GM18861 (cell line): Measurements from ENCODE around the gene EXOC6.

ENCODE experiments used
- ATAC-seq: cut with Tn5 transposase; IDR thresholded peaks from one replicate; pipeline ENCODE4 v1.9.1; 2021; ENCODE audit not compliant: unreplicated experiment

The EXOC6 gene

DNA sequence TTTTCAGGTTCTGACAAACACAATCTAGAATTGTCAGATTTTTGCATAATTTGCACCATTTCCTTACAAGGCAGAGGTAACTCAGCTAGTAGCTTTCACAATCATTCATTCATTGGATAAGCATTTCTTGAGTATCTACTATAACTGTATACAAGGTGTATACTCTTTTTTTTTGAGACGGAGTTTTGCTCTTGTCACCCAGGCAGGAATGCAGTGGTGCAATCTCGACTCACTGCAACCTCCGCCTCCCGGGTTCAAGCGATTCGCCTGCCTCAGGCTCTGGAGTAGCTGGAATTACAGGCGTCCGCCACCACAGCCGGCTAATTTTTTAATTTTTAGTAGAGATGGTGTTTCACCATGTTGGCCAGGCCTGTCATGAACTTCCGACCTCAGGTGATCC, 16.2 kb upstream of the EXOC6 start:
- no peak for ATAC-seq

- ATAC-seq = no peak
Observed at GRCh38 chr10:92832998-92833650, 15.2 kb upstream of the EXOC6 start.

DNA sequence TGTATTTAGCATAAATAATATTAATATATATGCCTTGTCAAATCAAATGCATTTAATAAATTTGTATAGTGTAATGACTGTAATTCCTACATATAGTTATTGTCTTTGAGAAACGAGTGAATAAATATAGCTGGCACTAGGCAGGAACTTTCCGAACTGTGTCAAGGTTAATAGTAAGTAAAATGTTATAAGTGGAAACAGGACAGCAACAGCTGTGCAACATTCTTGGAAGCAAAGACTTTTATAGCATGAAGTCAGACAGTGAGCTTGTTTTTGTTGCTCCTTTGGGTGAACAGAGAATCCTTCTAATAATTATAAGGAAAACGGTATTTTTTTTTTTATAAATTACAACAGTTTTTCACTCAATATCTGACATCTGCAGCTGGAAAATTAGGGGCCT, 14.0 kb upstream of the EXOC6 start:
- ATAC-seq = no peak

DNA sequence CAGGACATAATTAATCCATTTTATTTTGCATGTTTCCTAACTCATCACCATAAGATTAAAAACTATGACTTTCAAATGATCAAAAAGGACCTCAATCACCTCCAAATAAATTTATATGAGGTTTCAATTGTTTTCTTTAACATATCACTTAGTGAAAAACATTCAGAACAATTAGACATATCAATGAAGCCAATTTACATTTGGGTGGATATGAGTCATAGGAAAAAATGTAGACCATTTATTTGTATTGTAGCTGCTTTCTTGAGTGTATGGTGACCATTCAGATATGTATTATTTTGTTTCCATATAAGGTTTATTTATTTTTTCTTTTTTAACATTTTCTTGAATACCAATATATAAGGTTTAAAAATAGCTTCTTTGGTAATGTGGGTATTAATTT, 13.3 kb upstream of the EXOC6 start:
- ATAC-seq = no peak

GRCh38 chr10:92837456-92837855, 10.9 kb upstream of the EXOC6 start:
- ATAC-seq = no peak

- ATAC-seq = no peak
Observed at GRCh38 chr10:92839191-92840085, 8.9 kb upstream of the EXOC6 start.

DNA sequence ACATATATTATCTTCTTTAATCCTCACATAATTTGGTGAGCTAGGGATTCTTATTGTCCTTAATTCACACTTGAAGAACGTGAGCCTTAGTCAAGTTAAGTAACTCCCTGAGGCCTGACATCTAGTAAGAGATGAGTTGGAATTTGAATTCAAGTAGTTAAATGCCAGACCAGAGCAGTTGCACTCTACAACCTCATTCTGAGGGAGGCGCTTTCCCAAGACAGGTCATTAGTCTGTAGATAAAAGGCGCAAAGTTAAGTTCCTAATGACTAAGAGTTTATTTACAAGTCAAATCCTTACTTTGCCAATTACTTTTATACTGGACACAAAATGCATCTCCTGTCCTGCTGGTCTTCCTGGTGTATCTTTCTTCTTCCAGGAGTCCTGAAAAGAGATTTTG, 3.6 kb upstream of the EXOC6 start:
- no peak for ATAC-seq

DNA sequence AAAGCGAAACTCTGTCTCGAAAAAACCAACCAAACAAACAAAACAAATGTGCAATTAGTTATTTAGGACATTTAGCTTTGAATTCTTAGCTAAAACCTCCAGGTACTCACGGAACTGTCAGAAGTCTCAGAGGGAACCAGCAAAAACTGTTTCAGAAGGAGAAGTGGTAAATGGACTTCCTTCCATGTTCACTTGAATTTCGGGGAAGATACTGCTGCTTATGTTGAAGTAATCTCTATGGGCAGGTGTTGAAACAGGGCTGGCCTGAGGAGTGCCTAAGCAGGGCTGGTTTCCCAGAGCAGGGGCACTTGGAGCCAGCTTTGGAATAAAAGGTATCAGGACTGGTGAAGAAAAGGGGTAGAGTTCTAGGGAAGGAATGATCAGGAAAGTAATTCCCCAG, 2.4 kb upstream of the EXOC6 start:
- no peak for ATAC-seq

- ATAC-seq = no peak
Observed at GRCh38 chr10:92846344-92846743, 2.0 kb upstream of the EXOC6 start.

DNA sequence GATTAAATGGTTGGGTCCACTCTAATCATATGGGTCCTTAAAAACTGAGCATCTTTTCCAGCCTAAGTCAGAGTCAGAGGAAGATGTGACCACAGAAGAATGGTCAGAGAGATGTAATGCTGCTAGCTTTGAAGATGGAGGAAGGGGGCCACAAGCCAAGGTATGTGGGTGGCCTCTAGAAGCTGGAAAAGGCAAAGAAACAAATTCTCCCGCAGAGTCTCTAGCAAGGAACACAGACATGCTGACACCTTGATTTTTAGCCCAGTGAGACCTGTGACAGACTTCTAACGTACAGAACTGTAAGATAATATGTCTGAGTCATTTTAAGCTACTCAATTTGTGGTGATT, 1.5 kb upstream of the EXOC6 start:
- ATAC-seq = no peak

GRCh38 chr10:92847202-92847864, 987 bp upstream of the EXOC6 start:
- ATAC-seq = no peak

- peak; percentile 25 for ATAC-seq
Observed at GRCh38 chr10:92848037-92848440, 281 bp upstream of the EXOC6 start.

DNA sequence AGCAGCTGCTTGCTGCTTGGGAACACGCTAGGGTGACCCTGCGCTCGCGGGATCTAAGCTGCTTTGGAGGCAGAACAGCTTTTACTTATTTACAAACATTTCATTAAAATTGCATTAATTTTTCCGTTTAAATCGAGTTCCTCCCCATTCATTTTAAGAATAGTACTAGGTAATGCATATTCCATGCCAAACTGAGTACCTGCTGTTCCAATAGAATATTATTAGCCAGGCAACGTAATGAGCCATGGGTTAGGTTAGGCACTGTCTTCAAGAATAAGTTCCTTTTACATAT, 860 bp downstream of the EXOC6 start:
- ATAC-seq = peak; percentile 20

- no peak for ATAC-seq
Observed at GRCh38 chr10:92849576-92850090, 1.3 kb downstream of the EXOC6 start.

- ATAC-seq = no peak
Observed at GRCh38 chr10:92850185-92850584, 1.9 kb downstream of the EXOC6 start.

- ATAC-seq = no peak
Observed at GRCh38 chr10:92851003-92851402, 2.7 kb downstream of the EXOC6 start.

- no peak for ATAC-seq
Observed at GRCh38 chr10:92855560-92855959, 7.2 kb downstream of the EXOC6 start.

DNA sequence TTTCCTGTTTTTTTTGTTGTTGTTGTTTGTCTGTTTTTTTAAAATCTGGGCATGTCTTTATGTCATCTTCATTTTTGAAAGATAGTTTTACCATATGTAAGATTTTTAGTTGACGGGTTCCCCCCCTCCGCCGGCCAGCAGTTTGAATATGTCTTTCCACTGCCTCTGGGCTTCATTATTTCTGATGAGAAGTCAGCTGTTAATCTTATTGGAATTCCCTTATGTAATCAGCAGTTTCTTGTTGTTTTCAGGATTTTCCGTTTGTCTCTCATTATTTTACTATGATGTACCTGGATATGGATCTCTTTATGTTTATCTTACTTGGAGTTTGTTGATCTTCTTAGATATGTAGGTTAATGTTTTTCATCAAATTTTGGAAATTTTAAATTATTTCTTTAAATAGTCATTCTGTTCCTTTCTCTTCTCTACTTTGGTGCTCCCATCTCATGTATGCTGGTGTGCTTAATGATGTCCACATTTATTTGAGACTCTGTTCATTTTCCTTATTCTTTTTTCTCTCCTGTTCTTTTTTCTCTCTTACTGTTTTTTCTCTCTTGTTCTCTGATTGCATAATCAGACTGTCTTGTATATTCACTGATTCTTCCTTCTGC, 9.7 kb downstream of the EXOC6 start:
- ATAC-seq = no peak

GRCh38 chr10:92867235-92867634, 18.9 kb downstream of the EXOC6 start:
- ATAC-seq = no peak

DNA sequence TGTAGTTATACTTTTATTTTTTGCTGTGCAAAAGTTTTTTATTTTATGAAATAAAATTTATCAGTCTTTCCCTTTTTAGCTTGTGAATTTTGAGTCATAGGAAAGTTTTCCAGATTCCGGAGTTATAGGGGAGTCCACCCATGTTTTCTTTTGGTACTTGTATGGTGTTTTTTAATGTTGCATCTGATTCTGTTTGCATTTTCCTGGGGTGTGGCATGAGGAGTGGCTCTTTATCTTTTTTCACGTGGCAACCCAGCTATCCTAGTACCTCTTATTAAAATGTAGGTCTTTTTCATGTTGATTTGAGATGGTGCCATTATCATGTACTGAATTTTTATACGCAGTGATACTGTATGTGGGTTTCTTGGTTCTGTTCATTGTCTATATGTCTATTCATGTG, 19.7 kb downstream of the EXOC6 start:
- ATAC-seq = no peak

DNA sequence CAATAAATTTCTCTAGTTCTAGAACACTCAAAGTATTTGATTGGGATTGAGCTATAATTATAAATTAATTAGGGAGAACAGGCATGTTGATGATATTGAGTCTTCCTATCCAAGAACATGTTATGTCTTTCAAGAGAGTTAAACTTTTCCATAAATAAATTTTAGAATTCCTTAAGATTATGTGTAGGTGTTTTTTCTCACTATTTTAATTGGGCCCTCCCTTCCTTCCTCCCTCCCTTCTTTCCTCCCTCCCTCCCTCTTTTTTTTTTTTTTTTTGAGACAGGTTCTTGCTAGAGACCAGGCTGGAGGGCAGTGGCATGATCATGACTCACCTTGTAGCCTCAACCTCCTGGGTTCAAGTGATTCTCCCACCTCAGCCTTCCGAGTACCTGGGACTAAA, 20.2 kb downstream of the EXOC6 start:
- ATAC-seq = no peak

DNA sequence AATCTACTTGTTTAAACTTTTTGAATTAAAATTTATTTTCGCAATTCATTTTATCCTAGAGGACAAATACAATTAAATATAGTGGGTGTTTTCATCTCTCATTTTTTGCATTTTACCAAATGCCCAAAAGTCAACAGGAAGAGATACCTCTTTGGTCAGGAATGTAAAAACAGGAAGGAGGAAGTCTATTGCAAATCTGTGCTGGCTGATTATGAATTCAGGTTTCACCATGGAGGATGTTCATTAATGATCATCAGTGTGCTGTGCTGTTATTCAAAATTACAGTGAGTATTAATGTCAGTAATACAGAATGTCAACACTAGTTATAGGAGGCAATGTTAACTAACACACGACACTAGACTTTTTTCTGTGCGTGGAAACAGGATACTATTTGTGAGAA, 24.7 kb downstream of the EXOC6 start:
- ATAC-seq = no peak
